ENCODE results near the gene TENM3.

Gene TENM3

DNA sequence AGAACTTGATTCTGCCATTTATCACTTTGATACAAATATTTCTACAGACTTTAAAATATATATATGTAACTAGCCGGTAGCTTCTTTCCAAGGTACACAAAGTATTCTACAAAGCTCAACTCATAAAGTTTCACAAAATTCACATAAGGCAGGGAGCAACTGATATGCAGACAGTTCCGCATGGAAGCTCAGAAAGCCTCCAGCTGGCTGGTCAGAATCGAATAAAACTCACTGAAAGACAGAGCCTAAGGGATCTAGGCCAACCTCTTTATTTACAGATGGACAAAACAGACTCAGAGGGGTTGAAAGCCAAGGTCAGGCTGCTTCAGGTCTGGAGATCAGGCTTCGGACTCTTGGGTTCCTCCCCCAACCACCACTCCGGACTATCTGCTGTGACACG, 543.8 kb downstream of the TENM3 start:
- TF ChIP-seq, protein P1, sequence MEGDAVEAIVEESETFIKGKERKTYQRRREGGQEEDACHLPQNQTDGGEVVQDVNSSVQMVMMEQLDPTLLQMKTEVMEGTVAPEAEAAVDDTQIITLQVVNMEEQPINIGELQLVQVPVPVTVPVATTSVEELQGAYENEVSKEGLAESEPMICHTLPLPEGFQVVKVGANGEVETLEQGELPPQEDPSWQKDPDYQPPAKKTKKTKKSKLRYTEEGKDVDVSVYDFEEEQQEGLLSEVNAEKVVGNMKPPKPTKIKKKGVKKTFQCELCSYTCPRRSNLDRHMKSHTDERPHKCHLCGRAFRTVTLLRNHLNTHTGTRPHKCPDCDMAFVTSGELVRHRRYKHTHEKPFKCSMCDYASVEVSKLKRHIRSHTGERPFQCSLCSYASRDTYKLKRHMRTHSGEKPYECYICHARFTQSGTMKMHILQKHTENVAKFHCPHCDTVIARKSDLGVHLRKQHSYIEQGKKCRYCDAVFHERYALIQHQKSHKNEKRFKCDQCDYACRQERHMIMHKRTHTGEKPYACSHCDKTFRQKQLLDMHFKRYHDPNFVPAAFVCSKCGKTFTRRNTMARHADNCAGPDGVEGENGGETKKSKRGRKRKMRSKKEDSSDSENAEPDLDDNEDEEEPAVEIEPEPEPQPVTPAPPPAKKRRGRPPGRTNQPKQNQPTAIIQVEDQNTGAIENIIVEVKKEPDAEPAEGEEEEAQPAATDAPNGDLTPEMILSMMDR (IDR thresholded peaks at IDR 0.05; ENCODE audit: low read length) = no peak
- TF ChIP-seq EZH2 (optimal IDR thresholded peaks at IDR 0.05; ENCODE audit: low read depth, low read length) = no peak
- no peak for TF ChIP-seq EZH2phosphoT487 (IDR thresholded peaks at IDR 0.05; ENCODE audit: low read length)
- Histone ChIP-seq H2AFZ (ENCODE audit: low read length) (no peak overlapping the region), H3K36me3 (replicated peaks; ENCODE audit: insufficient read depth, low read length) (no peaks in the 10 kb centered on the region), H3K4me3 (ENCODE audit: low read length) (no peak overlapping the region), H3K4me2 (ENCODE audit: low read depth, low read length) (no peak overlapping the region), H3K9me3 (replicated peaks; ENCODE audit: insufficient read depth, low read length) (no peaks in the 10 kb centered on the region), H3K9ac (ENCODE audit: low read length) (no peak overlapping the region), H3F3A (ENCODE audit: insufficient read depth, low read length) (no peaks in the 10 kb centered on the region), H3K9me2 (replicated peaks; ENCODE audit: insufficient read depth, low read length) (no peaks in the 10 kb centered on the region), H3K79me2 (ENCODE audit: low read length) (no peaks in the 10 kb centered on the region), H3K27ac (ENCODE audit: low read length) (no peak overlapping the region), H4K20me1 (ENCODE audit: insufficient read depth, low read length) (no peaks in the 10 kb centered on the region), H3K27me3 (replicated peaks; ENCODE audit: insufficient read depth, low read length) (no peaks in the 10 kb centered on the region), H3K4me1 (ENCODE audit: low read length) (no peaks in the 10 kb centered on the region)
- DNase-seq = no peak

GRCh38 chr4:182788201-182788600, 545.0 kb downstream of the TENM3 start:
- Histone ChIP-seq H3K4me3 (ENCODE audit: low read length) (no peak overlapping the region), H3K9ac (ENCODE audit: low read length) (no peak overlapping the region)
- no peak for DNase-seq

DNA sequence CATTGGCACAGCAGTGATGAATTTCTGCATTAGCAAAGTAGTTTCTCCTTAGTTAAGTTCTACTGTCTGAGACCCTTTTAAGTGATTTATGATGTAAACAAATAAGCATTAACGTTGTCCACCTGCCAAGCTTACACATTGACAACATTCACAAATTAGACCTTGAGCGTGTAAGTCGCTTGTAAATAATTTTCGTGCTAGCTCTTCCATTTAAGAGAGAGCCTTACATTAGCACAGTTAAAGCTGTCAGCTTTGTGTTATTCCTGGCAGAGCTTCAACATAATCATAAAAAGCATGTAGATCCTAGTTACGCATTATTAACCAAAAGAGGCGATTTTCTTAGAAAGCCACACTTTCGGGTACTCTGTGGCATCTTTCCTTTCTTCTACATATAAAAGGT, 546.3 kb downstream of the TENM3 start:
- H3K27me3 ChIP-seq (replicated peaks; ENCODE audit: insufficient read depth, low read length) = no peaks in the 10 kb centered on the region
- H3K9me3 ChIP-seq (replicated peaks; ENCODE audit: insufficient read depth, low read length) = no peaks in the 10 kb centered on the region
- no peaks in the 10 kb centered on the region for H3K36me3 ChIP-seq (replicated peaks; ENCODE audit: insufficient read depth, low read length)
- H3K4me2 ChIP-seq (ENCODE audit: low read depth, low read length) = no peak overlapping the region
- H3K27ac ChIP-seq (ENCODE audit: low read length) = no peak overlapping the region
- no peak for DNase-seq
- H3K79me2 ChIP-seq (ENCODE audit: low read length) = no peaks in the 10 kb centered on the region
- H3K9ac ChIP-seq (ENCODE audit: low read length) = no peak overlapping the region
- no peak overlapping the region for H2AFZ ChIP-seq (ENCODE audit: low read length)
- H3F3A ChIP-seq (ENCODE audit: insufficient read depth, low read length) = no peaks in the 10 kb centered on the region
- no peaks in the 10 kb centered on the region for H3K9me2 ChIP-seq (replicated peaks; ENCODE audit: insufficient read depth, low read length)
- TF ChIP-seq EZH2 (optimal IDR thresholded peaks at IDR 0.05; ENCODE audit: low read depth, low read length) (no peak), EZH2phosphoT487 (IDR thresholded peaks at IDR 0.05; ENCODE audit: low read length) (no peak)
- TF ChIP-seq, protein P1 (IDR thresholded peaks at IDR 0.05; ENCODE audit: low read length) = no peak
- no peaks in the 10 kb centered on the region for H3K4me1 ChIP-seq (ENCODE audit: low read length)
- H3K4me3 ChIP-seq (ENCODE audit: low read length) = no peak overlapping the region
- no peaks in the 10 kb centered on the region for H4K20me1 ChIP-seq (ENCODE audit: insufficient read depth, low read length)

More at GRCh38 chr4:182788201-182788600, 545.0 kb downstream of the TENM3 start:
- no peaks in the 10 kb centered on the region for H3K9me2 ChIP-seq (replicated peaks; ENCODE audit: insufficient read depth, low read length)
- no peak overlapping the region for H3K27ac ChIP-seq (ENCODE audit: low read length)
- TF ChIP-seq, protein P1 (IDR thresholded peaks at IDR 0.05; ENCODE audit: low read length) = no peak
- no peak for TF ChIP-seq EZH2phosphoT487 (IDR thresholded peaks at IDR 0.05; ENCODE audit: low read length)
- TF ChIP-seq EZH2 (optimal IDR thresholded peaks at IDR 0.05; ENCODE audit: low read depth, low read length) = no peak
- H3F3A ChIP-seq (ENCODE audit: insufficient read depth, low read length) = no peaks in the 10 kb centered on the region
- no peaks in the 10 kb centered on the region for H3K9me3 ChIP-seq (replicated peaks; ENCODE audit: insufficient read depth, low read length)
- H3K36me3 ChIP-seq (replicated peaks; ENCODE audit: insufficient read depth, low read length) = no peaks in the 10 kb centered on the region
- no peaks in the 10 kb centered on the region for H3K79me2 ChIP-seq (ENCODE audit: low read length)
- H3K27me3 ChIP-seq (replicated peaks; ENCODE audit: insufficient read depth, low read length) = no peaks in the 10 kb centered on the region
- no peak overlapping the region for H3K4me2 ChIP-seq (ENCODE audit: low read depth, low read length)
- no peaks in the 10 kb centered on the region for H3K4me1 ChIP-seq (ENCODE audit: low read length)
- no peaks in the 10 kb centered on the region for H4K20me1 ChIP-seq (ENCODE audit: insufficient read depth, low read length)
- no peak overlapping the region for H2AFZ ChIP-seq (ENCODE audit: low read length)

Data from MM.1S (cell line).